Hair follicular keratinocyte (primary cell): ENCODE data around the gene IMPA2. TPM values are rescaled to one million over a fixed set of nuclear protein-coding genes. Genes with fewer than 3 reads are reported as not detected.

Source experiments
- total RNA-seq: library from RNA; depleted of rRNA; stranded (reverse); fragments of >200 nt; gene quantifications from 2 replicates; pipeline ENCODE4 v1.2.3, GENCODE V29; 2015

The IMPA2 gene
- total RNA-seq = 40.7 and 55.3 TPM in 2 replicates

GRCh38 chr18:11981192-11981542 is at the start of gene IMPA2:
Gene IMPA2 (plus strand): TSS chr18:11981507. CDS start chr18:11981670, 163 bp downstream.

Other genes with a start within 250 kb of the IMPA2 start
- 28.2 and 47.1 TPM in 2 replicates for gene CHMP1B, start 130.1 kb upstream of the IMPA2 start, total RNA-seq
- 12.0 and 26.1 TPM in 2 replicates for gene MPPE1, start 73.2 kb upstream of the IMPA2 start, total RNA-seq
- gene ANKRD62, start 112.3 kb downstream of the IMPA2 start, total RNA-seq = not detected in 2 replicates